A549 (cell line): ENCODE results near the gene GET4. TPM values are rescaled to one million over a fixed set of nuclear protein-coding genes. Genes with fewer than 3 reads are reported as not detected.

ENCODE experiments used
- ATAC-seq, 2 experiments: fragments of 200-7000 bp in 1 of 2; fragments of >200 bp in 1 of 2; cut with Nextera tagmentation in 1 of 2; cut with Tn5 transposase in 1 of 2; 3 replicates each; pipeline versions ENCODE4 v1.8.0 to v1.9.1; 2018 to 2020; ENCODE audit warnings: mild to moderate bottlenecking in 1 of 2, moderate library complexity in 1 of 2
- CTCF ChIA-PET: fragments of 300-600 bp; sonication (Branson Sonifier 250); formaldehyde crosslinking; extraction: SDS; loops from one replicate; lab custom pipeline; 2021; ENCODE audit warnings: antibody characterized with exemption, inconsistent platforms; lab: Yijun Ruan, JAX
- POLR2A ChIA-PET: fragments of 350-600 bp; formaldehyde crosslinking; extraction: SDS; loops from one replicate; lab custom pipeline; 2021; ENCODE audit warnings: antibody characterized with exemption, inconsistent platforms; lab: Yijun Ruan, JAX
- DNase-seq, 2 experiments: peaks; one replicate each; pipeline versions ENCODE4 v3.0.0 to v3.0.0-alpha.2; 2011 to 2016; ENCODE audit warnings: low read depth in 1 of 2, low spot score in 1 of 2
- FAIRE-seq: peaks from 2 replicates; lab custom pipeline; 2011; peaks lifted over from hg19 to GRCh38; lab: Jason Lieb, UNC
- H3K27ac ChIP-seq, 2 experiments: fragments of >200 bp; sonication (Bioruptor Twin); formaldehyde crosslinking; 3 replicates each; pipeline ENCODE4 v1.5.1; 2016 to 2017
- H3K4me1 ChIP-seq: fragments of >200 bp; sonication (Bioruptor Twin); formaldehyde crosslinking; 3 replicates; pipeline ENCODE4 v1.6.1; 2016
- H3K4me2 ChIP-seq: fragments of >200 bp; sonication (Bioruptor Twin); formaldehyde crosslinking; 3 replicates; pipeline ENCODE4 v1.6.1; 2016
- H3K4me3 ChIP-seq: fragments of >200 bp; sonication (Bioruptor Twin); formaldehyde crosslinking; 3 replicates; pipeline ENCODE4 v1.5.1; 2016
- H3K9me3 ChIP-seq: fragments of >200 bp; sonication (Bioruptor Twin); formaldehyde crosslinking; 3 replicates; pipeline ENCODE4 v1.6.1; 2016
- CEBPB ChIP-seq, 2 experiments: fragments of >200 bp in 1 of 2; sonication (Bioruptor Twin) in 1 of 2; formaldehyde crosslinking in 1 of 2; IDR thresholded peaks; 2 replicates each; pipeline ENCODE4 v1.6.1; 2012 to 2016
- CHD2 ChIP-seq: fragments of 150-350 bp; IDR thresholded peaks from 2 replicates; pipeline ENCODE4 v1.6.1; 2014; ENCODE audit warnings: low read length; ENCODE audit not compliant: partially characterized antibody
- CHD4 ChIP-seq: fragments of 200-600 bp; sonication (generic); IDR thresholded peaks from 2 replicates; pipeline ENCODE4 v1.6.1; 2016; ENCODE audit warnings: antibody characterized with exemption, mild to moderate bottlenecking, borderline replicate concordance
- CTCF ChIP-seq: fragments of >200 bp; sonication (Bioruptor Twin); formaldehyde crosslinking; IDR thresholded peaks from 3 replicates; pipeline ENCODE4 v1.5.1; 2016
- EHF ChIP-seq: fragments of 250-450 bp; sonication (Bioruptor Pico); IDR thresholded peaks from 2 replicates; pipeline ENCODE4 v1.5.0; 2020; ENCODE audit warnings: mild to moderate bottlenecking
- EP300 ChIP-seq, 2 experiments: fragments of >200 bp; sonication (Bioruptor Twin); formaldehyde crosslinking; IDR thresholded peaks; 2 replicates in 1 of 2; 3 replicates in 1 of 2; pipeline ENCODE4 v1.6.1; 2016 to 2017
- FOSL2 ChIP-seq, 2 experiments: fragments of 450-650 bp in 1 of 2; fragments of >200 bp in 1 of 2; sonication (Bioruptor Twin) in 1 of 2; formaldehyde crosslinking; IDR thresholded peaks; 2 replicates each; pipeline versions ENCODE4 v1.5.0 to v1.6.1; 2016 to 2020; ENCODE audit warnings: mild to moderate bottlenecking in 1 of 2, moderate library complexity in 1 of 2
- HOXA7 ChIP-seq: fragments of 250-450 bp; sonication (Bioruptor Pico); IDR thresholded peaks from 2 replicates; pipeline ENCODE4 v1.5.0; 2020; ENCODE audit warnings: mild to moderate bottlenecking, moderate library complexity
- JUN ChIP-seq, 2 experiments: fragments of >200 bp; sonication (Bioruptor Twin); formaldehyde crosslinking; IDR thresholded peaks; 2 replicates in 1 of 2; 3 replicates in 1 of 2; pipeline ENCODE4 v1.6.1; 2016 to 2017
- KDM1A ChIP-seq: fragments of 200-600 bp; sonication (generic); IDR thresholded peaks from 2 replicates; pipeline ENCODE4 v1.6.1; 2016; ENCODE audit warnings: low read depth, mild to moderate bottlenecking
- KDM5A ChIP-seq: fragments of 200-600 bp; sonication (generic); IDR thresholded peaks from 2 replicates; pipeline ENCODE4 v1.6.1; 2016; ENCODE audit warnings: antibody characterized with exemption, mild to moderate bottlenecking
- MAFK ChIP-seq: fragments of 450-650 bp; IDR thresholded peaks from 2 replicates; pipeline ENCODE4 v1.6.1; 2014; ENCODE audit not compliant: partially characterized antibody
- MAX ChIP-seq: IDR thresholded peaks from 2 replicates; pipeline ENCODE4 v1.6.1; 2012
- MAZ ChIP-seq: fragments of 150-350 bp; IDR thresholded peaks from 2 replicates; pipeline ENCODE4 v1.6.1; 2014; ENCODE audit warnings: antibody characterized with exemption, low read depth, low read length, borderline replicate concordance
- MYC ChIP-seq: IDR thresholded peaks from 2 replicates; pipeline ENCODE4 v1.6.1; 2012; ENCODE audit warnings: mild to moderate bottlenecking, inconsistent platforms, low read length, improper control_type of control experiment, borderline replicate concordance
- NFE2L2 ChIP-seq: fragments of 150-350 bp; conservative IDR thresholded peaks from 2 replicates; pipeline ENCODE4 v1.6.1; 2014; ENCODE audit warnings: low read length
- NR3C1 ChIP-seq: fragments of >200 bp; sonication (Bioruptor Twin); formaldehyde crosslinking; IDR thresholded peaks from 3 replicates; pipeline ENCODE4 v1.6.1; 2017
- POLR2AphosphoS2 ChIP-seq: conservative IDR thresholded peaks from 2 replicates; pipeline ENCODE4 v1.6.1; 2012; ENCODE audit warnings: low read length, improper control_type of control experiment, inconsistent platforms
- REST ChIP-seq: fragments of 200-600 bp; sonication (generic); IDR thresholded peaks from 2 replicates; pipeline ENCODE4 v1.6.1; 2016; ENCODE audit warnings: antibody characterized with exemption, mild to moderate bottlenecking, moderate library complexity
- RFX5 ChIP-seq: fragments of 450-650 bp; IDR thresholded peaks from 2 replicates; pipeline ENCODE4 v1.7.1; 2014; ENCODE audit warnings: antibody characterized with exemption, mild to moderate bottlenecking, moderate library complexity
- SMC3 ChIP-seq: fragments of >200 bp; sonication (Bioruptor Twin); formaldehyde crosslinking; IDR thresholded peaks from 3 replicates; pipeline ENCODE4 v1.6.1; 2018; ENCODE audit warnings: inconsistent platforms
- SREBF2 ChIP-seq: fragments of 450-650 bp; IDR thresholded peaks from 2 replicates; pipeline ENCODE4 v1.6.1; 2014; ENCODE audit warnings: mild to moderate bottlenecking, moderate library complexity
- TP53 ChIP-seq: fragments of 250-450 bp; sonication (Bioruptor Pico); IDR thresholded peaks from 2 replicates; pipeline ENCODE4 v1.5.0; 2021; ENCODE audit warnings: mild to moderate bottlenecking, moderate library complexity
- ZFP36 ChIP-seq: fragments of 450-650 bp; IDR thresholded peaks from 2 replicates; pipeline ENCODE4 v1.6.1; 2014; ENCODE audit warnings: borderline replicate concordance; ENCODE audit not compliant: partially characterized antibody
- ZSCAN20 ChIP-seq: fragments of 250-450 bp; sonication (Bioruptor Pico); IDR thresholded peaks from 2 replicates; pipeline ENCODE4 v1.8.0; 2022; ENCODE audit warnings: mild to moderate bottlenecking, moderate library complexity
- WGBS: methylation state at CpG from one replicate; pipeline ENCODE4 v1.1.6; 2017; ENCODE audit errors: missing lambda C conversion rate; 5-methylcytosine and 5-hydroxymethylcytosine counted together
- polyA plus RNA-seq, 4 experiments: library from polyadenylated mRNA; depleted of rRNA in 3 of 4; stranded (reverse); fragments of >200 nt; fragmentation: RNase III in 1 of 4; extraction: RNeasy Plus Mini Kit Qiagen cat#74134 plus additional on column Dnase treatment in 1 of 4; gene quantifications; 2 replicates in 3 of 4; 3 replicates in 1 of 4; pipeline ENCODE4 v1.2.3, GENCODE V29; 2011 to 2017
- TF ChIP-seq, protein P1 (sequence below): IDR thresholded peaks from 2 replicates; pipeline ENCODE4 v1.6.1; 2012

The GET4 gene
- polyA plus RNA-seq, 2 of the 4 experiments (the other 2 are of a cell fraction), result 26.1 to 37.0 TPM

DNA sequence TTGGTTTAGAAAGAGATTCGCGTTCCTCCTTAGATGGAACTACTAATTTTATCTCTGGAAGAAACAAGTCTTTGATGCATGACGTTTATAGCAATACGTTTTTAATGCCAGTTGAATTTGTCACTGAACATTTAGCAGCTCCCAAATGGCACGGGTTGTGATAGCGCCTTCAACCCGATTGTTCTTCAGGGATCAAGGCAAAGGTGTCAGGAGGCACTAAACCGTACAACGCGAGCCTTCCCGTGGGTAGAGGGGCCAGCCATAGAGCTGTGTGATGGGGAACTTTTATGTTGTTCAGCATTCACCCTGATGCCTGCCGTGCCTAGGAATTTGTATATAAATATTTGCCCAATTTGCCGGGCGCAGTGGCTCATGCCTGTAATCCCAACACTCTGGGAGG lies 3.4 kb downstream of the GET4 start (continued):
- no peak for TF ChIP-seq SREBF2

DNA sequence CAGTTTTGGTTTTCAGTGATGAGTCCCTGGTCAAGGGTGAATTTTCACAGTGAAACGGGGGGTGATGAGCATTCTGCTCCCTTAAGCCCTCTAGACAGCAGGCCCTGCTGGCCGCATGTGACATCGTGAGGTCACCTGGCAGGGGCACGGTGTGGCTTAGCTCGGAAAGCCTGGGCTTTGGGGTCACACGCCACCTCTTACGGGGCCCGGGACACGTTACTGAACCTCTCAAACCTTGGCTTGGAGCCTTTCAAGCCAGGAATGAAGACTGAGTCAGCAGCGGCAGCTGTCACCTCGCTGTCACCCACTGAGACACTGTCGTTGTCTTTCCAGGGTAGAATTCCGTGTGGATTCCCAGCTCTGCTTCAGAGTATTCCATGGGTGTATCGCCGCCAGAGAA lies 4.1 kb downstream of the GET4 start:
- H3K27ac ChIP-seq, result no peak overlapping the region
- H3K4me1 ChIP-seq, result peaks cover 15% of the 10 kb centered on the region
- DNase-seq (no peak), ATAC-seq (no peak), FAIRE-seq (no peak)
- TF ChIP-seq MAZ (no peak), SMC3 (no peak), EP300 (IDR thresholded peaks at IDR 0.05) (no peak), EHF (CRISPR knock-in tag) (no peak), CHD4 (no peak), KDM1A (no peak), REST (no peak), RFX5 (no peak), CEBPB (IDR thresholded peaks at IDR 0.05) (no peak), FOSL2 (IDR thresholded peaks at IDR 0.05) (no peak), FOSL2 (CRISPR knock-in tag; IDR thresholded peaks at IDR 0.05) (no peak)
- no peak overlapping the region for H3K4me2 ChIP-seq
- no peaks in the 10 kb centered on the region for H3K9me3 ChIP-seq
- WGBS, result 86% methylated on average over 15 of the region's 15 CpGs
- POLR2A ChIA-PET, result no interaction called here
- CTCF ChIA-PET, result interaction anchor here (0.9 kb wide), 1 partner anchor 12 kb away, joined by 3 read pairs; no protein-coding TSS in a partner anchor
- no peak overlapping the region for H3K4me3 ChIP-seq

GRCh38 chr7:881441-882234 lies 5.3 kb downstream of the GET4 start:
- no peak overlapping the region for H3K4me2 ChIP-seq
- DNase-seq (no peak), FAIRE-seq (no peak), ATAC-seq (no peak)
- no peaks in the 10 kb centered on the region for H3K9me3 ChIP-seq
- no peak for TF ChIP-seq CHD2
- no peak for TF ChIP-seq EP300 (IDR thresholded peaks at IDR 0.05)
- TF ChIP-seq CTCF, result no peak
- no peak for TF ChIP-seq JUN (IDR thresholded peaks at IDR 0.05)
- no peak for TF ChIP-seq CEBPB (IDR thresholded peaks at IDR 0.05)
- TF ChIP-seq MAX, result no peak
- TF ChIP-seq MAFK, result no peak
- no peak for TF ChIP-seq MYC
- TF ChIP-seq NR3C1, result no peak
- no peak for TF ChIP-seq TP53
- no peak for TF ChIP-seq HOXA7 (CRISPR knock-in tag)
- TF ChIP-seq, protein P1, sequence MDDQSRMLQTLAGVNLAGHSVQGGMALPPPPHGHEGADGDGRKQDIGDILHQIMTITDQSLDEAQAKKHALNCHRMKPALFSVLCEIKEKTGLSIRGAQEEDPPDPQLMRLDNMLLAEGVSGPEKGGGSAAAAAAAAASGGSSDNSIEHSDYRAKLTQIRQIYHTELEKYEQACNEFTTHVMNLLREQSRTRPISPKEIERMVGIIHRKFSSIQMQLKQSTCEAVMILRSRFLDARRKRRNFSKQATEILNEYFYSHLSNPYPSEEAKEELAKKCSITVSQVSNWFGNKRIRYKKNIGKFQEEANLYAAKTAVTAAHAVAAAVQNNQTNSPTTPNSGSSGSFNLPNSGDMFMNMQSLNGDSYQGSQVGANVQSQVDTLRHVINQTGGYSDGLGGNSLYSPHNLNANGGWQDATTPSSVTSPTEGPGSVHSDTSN, result no peak
- no peak for TF ChIP-seq ZSCAN20 (CRISPR knock-in tag)
- TF ChIP-seq NFE2L2, result no peak
- TF ChIP-seq KDM5A, result no peak
- no peak for TF ChIP-seq SMC3
- TF ChIP-seq POLR2AphosphoS2, result no peak
- no peak for TF ChIP-seq ZFP36
- H3K4me3 ChIP-seq, result no peak overlapping the region
- POLR2A ChIA-PET, result no interaction called here
- 86% methylated on average over 20 of the region's 20 CpGs for WGBS
- H3K27ac ChIP-seq, result no peak overlapping the region
- H3K4me1 ChIP-seq, result peaks cover 10% of the 10 kb centered on the region; the same call in 2 of the 3 replicates
- CTCF ChIA-PET, result interaction anchor here (0.5 to 0.7 kb wide), 2 partner anchors 74 to 366 kb away, joined by 3 to 4 read pairs; no protein-coding TSS in a partner anchor
